GM19438 (cell line): ENCODE measurements around the gene HAUS3.

Experiments
- ATAC-seq: cut with Tn5 transposase; IDR thresholded peaks from one replicate; pipeline ENCODE4 v1.9.1; 2021; ENCODE audit warnings: low read depth; ENCODE audit not compliant: unreplicated experiment

Gene HAUS3

DNA sequence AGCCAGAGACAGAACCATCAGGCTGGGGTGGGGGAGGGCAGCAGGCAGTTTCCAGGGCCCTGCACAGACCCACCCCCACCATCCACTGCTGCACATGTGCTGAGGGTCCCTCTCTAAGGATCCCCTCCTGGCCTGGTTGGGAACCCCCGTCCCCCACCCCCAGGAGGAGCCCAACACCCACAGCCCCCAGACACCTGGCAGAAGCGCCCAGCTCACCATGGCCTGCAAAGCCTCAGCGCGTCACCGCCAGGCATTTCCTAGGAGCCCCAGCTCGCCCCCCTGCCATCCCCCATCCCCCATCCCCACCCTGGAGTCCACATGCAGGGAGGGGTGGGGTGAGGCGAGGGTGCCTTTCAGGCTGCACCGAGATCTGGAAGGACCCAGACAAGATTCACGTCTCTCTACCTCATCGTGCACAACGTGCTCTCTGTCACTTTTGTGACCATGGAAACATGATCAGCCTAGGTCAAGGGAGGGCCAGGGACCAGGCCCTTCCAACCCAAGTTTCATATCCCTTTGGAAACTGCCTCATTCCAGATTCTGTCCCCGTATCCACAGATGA is 10.7 kb upstream of the HAUS3 start:
- no peak for ATAC-seq

DNA sequence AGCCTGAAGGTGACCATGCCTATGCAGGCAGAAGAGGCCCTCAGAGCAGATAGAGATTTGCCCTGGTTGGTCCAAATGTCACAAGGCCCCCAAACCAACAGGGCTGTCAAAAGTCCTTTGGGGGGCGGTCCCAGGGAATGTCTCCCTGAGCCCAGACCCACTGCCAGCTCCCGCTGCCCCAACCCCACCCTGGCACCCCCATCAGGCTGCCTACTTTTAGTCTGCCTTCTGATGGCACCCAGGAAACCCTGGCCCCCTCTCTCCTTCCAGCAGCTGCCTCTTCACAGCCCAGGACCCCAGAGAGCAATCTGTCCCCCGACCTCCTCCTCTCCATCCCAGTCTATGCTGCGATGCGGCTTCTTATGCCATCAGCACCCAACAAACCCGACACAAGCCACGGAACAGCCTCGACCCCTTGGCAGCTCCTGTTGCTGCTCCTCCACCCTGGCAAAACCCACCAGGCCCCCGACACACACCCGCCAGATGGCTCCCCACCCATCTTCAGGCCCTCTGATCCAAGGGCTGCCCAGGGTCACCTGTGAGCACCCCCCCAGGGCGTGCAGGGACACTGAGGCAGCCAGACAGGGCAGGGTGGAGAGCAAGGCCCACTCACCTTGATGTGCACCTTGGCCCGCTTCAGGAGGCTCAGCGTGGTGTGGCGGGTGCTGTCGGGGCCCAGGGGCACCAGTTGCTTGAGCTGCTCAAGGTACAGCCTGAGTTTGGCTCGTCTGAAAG is 10.0 kb upstream of the HAUS3 start:
- no peak for ATAC-seq

DNA sequence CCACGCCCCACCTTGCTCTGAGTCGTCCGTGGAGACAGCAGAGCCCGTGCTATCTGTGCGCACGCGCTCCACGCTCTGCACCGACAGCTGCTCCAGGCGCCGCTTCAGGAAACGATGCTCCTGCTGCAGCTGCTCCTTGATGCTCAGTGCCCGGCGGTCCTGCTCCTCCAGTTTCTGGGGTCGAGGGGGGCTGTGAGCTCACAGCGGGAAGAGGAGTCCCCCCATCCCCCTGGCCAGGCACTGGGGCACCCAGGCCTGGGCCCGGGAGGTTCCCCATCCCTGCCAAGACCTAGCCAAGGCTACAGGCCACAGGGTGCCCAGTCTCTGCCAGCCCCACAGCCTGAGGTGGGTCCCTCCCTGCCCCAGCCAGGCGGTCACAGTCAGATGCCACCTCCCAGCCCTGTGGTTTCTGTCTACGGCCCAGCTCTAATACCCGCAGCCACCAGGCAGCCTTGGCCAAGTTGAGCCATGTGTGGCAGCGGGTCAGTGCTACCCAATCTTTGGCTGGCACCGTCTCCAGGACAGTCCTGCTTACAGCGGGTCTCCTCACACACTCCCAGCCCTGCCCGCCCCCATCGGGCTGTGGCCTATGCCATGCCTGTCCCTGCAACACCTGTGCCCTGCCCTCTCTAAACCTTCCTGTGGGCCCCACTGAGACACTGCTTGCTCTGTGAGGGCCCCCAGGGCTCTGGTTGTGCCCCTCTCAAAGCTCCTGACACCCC is 9.3 kb upstream of the HAUS3 start:
- no peak for ATAC-seq

DNA sequence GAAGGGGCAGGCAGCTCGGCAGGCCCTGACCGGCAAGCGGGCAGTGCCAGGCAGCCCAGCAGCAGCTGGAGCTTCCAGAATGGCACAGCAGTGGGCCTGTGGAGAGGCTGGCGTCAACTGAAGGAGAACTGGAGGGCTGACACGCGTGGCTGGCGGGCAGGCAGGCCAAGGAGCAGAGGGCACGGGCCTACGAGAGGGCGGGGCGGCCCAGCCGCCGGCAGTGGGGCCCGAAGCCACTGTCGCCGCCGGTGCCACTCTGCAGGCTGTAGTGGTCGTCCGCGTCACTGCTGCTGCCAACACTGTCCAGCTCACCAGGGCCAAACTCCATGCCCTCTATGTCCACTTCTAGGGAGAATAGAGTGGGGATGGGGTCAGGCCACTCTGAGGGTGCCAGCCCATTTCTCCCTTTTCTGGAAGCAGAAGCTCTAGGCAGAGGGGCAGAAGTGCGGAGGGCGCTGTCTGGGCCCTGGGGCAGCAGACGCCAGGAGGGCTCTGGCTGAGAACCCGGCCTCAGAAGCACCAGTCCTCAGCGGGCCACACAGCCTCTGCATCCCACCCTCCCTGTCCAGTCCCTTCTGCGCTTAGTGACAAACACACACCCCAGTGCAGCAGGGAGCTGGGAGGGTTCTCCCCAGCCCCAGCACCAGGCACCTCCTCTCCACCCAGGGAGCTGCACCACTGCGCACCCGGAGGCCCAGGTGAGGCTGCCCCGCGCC is 8.6 kb upstream of the HAUS3 start:
- ATAC-seq = no peak

DNA sequence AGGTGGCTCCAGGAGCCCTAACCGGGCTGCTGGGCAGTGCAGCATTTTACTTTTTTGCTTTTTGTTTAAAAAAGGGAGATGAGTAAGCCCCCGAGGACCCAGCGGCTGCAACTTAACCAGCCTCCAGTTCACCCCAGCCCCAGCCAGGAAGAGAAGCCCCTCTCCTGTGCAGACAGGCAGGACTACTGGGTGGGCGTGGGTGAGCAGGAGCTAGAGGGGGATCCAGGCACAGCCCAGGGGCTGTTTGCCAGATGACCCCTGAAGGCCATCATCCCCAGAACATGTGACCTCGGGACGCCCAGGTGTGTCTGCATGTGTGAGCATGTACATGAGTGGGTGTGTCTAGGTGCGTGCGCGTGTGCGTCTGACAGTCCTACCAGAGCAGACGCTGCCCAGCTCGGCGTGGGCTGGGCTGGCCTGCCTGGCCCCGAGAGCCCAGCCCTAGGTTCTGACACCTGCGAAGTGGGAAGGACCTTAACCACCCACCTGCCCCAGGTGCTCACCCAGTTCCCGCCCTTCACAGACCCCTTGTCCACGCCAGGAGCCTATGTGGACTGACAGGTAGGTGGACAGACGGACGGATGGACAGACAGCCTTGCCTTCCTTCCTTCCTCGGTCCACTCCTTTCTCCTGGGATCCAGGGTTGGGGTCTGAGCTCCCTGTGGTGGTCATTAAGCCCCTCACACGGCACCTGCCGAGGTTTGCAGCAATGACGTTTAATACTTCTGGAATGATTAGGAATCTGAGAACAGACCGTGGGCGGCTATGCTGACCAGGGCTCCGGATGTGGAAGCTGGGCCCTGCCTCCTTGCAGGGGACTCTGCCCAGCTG is 7.8 kb upstream of the HAUS3 start:
- ATAC-seq = no peak

DNA sequence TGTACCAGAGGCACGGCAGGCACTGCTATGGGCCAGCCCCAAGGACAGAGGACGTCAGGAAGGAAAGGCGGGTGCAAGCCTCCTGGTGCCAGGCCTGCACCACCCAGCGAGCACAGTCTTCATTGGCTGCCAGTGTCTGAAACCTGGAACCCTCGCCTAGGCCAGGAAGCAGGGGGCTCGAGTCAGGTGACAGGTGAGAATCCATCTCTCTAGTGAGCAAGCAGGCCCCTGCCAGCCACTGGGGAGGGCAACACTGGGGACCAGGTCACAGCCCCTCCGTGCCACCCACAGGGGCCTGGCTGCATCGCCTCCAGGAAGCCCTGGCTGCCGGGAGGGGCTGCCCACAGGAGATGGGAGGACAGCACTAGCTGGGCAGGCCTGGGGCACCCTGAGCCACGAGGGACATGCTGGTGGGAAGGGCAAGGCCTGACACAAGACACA is 6.9 kb upstream of the HAUS3 start:
- ATAC-seq = no peak

DNA sequence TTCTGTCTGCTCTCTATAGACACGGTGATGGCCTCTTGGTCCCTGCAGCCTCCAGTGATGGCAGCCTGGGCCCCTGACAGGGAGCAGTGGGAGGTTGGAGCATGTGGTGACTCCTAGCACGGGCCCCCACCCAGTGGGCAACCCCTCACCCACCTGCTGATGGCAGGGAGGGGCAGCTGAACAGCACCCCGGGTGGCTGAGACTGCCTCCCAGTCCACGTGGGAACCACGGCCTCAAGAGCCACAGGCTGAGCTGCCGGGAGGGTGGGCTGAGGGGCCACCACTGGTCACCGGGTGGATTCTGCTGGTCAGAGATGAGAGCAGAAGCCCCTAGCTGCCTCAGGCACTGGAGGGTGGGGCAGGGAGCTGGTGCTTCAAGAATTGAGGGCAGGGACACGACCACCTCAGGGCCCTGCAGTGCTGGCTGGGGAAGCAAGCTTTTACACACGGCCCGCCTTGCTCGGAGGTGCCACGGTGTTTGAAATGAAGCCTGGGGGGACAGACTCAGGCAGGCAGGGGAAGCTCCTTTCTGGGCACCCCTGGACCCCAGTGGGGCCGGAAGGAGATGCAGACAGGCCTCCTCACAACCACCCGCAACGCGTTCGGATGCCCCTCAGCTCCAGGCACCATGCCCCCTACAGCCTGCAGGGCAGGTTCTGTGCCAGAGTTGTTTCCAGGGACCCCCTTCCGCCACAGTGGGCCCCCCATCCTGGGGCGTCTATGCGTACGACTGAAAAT is 6.3 kb upstream of the HAUS3 start:
- ATAC-seq = no peak

DNA sequence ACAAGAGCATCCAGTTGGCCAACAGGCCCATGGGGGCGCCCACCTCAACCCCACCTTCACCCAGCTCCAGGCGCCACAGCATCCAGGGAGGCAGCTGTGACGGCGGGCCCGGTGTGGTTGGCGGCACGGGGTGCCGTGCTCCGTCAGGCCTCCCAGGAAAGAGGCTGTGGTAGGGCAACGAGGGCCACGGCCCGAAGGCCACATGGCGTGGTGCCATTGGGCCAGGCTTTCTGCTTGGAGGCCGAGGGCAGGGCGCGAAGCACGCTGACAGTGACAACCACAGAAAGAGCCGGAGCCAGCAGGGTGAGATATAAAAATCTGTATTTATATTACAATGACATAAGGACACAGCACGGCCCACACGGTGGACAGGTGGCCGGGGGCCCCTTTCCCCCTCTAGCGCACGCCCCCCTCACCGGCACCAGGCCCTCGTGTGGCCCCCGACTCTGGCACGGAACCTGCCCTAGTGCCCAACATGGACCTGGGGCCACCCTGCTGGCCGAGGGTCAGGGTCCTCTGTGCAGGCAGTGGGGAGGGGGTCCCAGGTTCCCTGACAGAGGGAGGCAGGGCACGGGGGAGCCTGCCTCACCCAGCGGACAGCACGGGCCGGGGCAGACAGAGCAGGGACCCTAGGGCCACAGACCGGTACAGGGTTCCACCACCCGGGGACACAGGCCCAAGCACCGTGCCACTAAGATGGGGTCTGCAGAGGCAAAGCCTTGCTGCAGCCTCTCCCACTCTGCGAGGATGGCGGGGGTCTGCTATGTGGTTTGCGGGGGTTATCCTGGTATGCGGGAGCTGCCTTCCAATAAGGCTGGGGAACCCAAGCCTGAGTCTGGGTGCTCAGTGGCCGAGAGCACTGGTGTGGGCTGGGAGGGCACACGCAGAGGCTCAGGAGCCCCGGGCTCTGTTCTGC is 5.5 kb upstream of the HAUS3 start:
- no peak for ATAC-seq

DNA sequence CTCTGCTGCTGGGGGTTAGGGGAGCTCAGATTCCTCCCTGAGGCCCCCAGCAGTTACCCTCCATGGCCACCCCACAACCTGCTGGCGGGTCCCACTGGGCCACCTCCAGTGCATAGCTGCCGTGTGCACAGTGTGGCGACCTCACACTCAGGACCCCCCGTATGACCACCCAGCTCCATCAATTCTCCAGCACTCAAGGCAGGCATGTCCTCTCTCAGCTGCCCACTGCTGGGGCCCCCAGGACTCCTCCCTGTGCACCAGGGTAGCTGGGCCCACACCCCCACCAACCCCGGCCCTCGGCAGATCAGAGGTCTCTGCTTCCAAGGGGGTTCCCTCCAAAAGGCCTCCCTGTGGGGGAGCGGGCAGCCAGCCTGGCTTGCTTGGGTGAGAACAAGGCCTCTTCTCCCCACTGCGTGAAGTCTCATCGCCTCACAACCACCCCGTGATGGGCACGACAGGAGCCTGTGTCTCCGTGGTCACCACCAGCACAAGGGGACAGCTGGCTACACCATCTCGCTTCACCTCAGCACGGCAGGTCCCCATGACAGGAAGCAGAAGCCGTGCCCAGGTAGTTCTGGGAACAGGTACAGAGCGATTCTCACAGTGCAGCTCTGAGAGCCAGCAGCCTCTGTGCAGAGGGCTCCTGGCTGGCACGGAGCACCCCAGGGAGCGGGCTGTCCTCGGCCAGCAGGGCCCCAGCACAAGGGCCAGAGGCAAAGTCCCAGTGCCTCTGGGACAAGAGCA is 4.6 kb upstream of the HAUS3 start:
- no peak for ATAC-seq

DNA sequence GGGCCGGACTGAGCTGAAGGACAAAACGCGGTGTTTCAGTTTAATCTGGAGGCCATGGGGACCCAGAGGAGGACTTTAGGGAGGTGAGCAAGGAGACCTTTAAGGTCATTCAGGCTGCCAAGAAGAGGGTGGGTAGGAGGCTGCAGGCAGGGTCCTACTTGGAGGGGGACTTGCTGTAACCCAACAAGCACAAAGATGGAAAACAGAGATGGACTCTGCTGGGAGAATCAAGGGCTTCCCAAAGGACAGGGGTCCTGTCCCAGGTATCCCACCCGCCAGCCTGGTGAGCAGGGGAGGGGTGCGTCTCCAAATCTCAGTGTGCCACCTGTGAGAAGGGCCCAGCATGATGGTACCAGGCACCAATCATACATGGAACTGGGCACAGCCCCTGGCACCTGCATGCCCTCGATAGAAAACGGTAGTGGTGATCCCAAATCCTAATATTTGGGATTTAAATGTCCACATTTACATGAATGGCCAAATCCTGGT is 3.9 kb upstream of the HAUS3 start:
- no peak for ATAC-seq

DNA sequence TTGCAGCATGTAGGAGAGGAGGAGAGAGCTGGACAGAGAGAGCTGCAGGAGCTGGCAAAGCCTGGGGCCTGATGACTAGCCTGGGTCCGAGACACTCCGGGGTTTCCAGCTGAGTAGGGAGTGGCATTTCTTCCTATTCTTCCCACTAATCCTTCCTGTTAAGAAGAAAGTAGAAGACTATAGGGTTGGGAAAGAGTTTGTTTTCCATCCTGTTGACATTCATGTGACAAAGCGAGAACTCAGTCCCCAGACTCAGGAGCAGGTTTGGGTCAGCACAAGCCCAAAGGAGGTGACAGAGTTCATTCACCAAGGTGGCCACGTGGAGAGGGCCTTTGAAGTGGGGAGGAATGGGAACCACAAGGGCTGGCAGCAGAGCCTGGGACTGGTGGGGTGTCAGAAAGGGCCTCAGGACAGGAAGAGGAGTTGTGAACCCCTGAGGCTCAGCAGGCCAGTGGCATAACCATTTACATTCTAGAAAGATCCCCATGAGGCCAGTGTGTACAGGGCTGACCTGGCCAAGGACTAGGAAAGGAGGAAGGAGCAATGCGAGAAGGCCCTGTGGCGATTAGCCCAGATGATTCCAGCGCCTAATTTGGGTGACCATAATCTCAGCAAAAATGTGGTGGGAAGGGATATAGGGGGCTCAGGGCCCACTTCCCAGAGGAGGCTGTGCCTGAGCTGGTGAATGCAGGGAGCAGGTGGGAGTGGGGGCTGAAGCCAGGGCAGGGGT is 3.3 kb upstream of the HAUS3 start:
- ATAC-seq = no peak

DNA sequence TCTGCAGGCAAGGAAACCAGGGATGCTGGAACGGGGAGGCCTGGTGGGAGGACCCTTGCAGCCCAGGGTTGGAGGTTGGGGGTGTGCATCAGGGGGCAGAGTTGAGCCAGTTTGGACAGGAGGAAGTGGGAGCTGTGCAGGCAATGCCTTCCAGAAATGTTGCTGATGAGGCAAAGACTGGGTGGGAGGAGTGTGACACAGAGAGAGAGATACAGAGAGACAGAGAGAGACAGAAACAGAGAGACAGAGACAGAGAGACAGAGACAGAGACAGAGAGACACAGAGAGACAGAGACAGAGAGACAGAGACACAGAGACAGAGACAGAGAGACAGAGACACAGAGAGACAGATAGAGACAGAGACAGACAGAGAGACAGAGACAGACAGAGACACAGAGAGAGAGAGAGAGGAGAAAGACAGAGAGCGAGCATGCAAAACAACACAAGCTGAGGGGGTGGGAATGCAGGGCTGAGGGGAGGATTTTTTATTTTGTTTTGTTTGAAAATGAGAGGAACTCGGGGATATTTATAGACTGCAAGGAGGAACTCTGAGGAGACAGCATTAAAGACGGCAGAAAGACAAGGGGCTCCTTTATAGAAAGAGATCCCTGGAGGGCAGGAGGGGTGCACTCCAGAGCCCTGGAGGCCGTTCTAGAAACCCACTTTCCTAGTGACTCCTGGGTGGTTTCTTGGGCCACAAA is 1.9 kb upstream of the HAUS3 start:
- ATAC-seq = no peak

DNA sequence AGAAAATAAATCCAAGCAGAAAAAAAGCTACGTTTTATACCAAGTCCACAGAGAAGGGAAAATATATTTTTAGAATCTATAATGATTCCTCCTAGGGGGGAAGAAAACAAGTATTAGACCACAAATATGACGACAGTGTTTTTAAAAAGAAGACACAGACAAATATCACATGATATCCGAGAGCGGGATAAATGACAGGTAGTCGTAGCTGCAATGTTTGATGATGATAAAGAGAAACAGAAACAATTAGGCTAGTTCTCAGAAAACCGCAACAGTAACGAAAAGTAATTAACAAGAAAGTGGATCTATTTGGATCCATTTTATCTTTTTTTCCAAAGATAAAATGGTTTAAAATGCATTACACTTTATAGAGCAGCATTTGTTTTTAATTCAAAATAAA is 918 bp downstream of the HAUS3 start:
- no peak for ATAC-seq

DNA sequence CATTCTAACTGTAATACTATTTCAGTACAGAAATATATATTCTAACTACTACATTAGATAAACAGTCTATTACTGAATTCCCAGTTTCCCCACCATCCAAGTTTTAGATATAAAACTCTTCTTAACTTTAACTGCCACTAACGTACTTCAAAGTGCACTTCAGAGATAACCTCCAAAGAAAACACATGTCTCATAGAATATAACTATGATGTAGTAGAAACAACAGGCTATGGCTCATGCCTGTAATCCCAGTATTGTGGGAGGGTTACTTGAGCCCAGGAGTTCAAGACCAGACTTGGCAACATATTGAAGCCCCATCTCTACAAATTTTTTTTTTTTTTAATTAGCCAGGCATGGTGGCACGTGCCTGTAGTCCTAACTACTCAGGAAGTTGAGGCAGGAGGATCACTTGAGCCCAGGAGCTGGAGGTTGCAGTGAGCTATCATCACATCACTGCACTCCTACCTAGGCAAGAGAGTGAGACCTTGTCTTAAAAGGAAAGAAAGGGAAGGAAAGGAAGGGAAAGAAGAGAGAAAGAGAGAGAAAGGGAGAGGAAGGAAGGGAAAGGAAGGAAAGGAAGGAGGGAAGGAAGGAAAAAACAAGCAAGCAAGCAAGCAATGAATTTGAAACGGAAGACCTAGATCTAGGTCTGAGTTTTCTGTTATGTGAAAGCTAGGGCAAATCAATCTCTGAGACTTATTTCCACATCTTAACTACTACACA is 4.8 kb downstream of the HAUS3 start:
- no peak for ATAC-seq

DNA sequence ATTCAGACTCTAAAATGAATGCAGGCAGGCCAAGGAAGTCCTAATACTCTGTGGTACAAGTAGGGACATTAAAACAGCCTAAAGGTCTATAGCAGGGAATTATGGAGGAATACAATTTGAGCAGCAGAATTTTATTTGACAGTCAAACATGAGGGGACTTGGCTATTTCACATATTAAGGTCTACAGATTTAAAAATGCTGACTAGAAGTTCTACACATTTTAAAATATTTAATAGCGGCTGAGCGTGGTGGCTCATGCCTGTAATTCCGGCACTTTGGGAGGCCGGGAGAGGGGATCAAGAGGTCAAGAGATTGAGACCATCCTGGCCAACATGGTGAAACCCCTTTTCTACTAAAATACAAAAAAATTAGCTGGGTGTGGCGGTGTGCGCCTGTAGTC is 10.8 kb downstream of the HAUS3 start:
- ATAC-seq = no peak

DNA sequence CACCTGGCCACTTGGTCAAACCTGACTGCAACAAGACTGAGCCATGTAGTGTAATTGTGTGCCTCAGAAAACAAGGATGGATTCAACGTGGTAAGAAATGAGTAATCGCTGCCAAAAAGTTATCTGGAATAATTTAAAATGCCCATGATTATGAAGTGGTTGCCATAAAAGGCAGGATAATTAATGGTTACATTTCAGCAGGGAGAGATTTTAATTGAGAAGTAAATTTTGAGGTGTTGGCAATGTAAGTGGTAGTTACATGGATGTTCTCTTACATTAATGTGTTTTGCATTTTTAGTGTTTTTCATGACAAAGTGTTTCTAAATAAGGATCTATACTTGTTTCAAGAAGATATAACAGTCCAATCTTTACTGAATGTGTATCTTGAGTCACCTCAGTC is 15.7 kb downstream of the HAUS3 start:
- no peak for ATAC-seq
